ENCODE data around the gene PSME1. TPM values are rescaled to one million over a fixed set of nuclear protein-coding genes. Genes with fewer than 3 reads are reported as not detected.

The PSME1 gene
- total RNA-seq, 2 experiments from 2014 or later: 403 to 427 TPM

GRCh38 chr14:24131549-24131966, 4.4 kb upstream of the PSME1 start:
- Mint-ChIP-seq H3K27ac (peak overlapping the region; percentile 72), H3K4me3 (no peak overlapping the region), H3K27me3 (no peaks in the 10 kb centered on the region), H3K36me3 (peaks cover 2% of the 10 kb centered on the region), H3K9me3 (no peaks in the 10 kb centered on the region), H3K4me1 (ENCODE audit: low read depth) (peaks cover 24% of the 10 kb centered on the region)
- intact Hi-C loops (cut with micrococcal nuclease): no loop called here
- CTCF ChIA-PET: interaction anchor here (1.3 kb wide), 1 partner anchor 17 kb away, joined by 3 read pairs; the partner anchor contains the start of genes DCAF11 and NRL
- POLR2A ChIA-PET: no interaction called here
- DNase-seq: no peak

- Mint-ChIP-seq H3K4me3 (peak overlapping the region; percentile 35), H3K27me3 (no peaks in the 10 kb centered on the region), H3K4me1 (ENCODE audit: low read depth) (peaks cover 29% of the 10 kb centered on the region), H3K9me3 (no peaks in the 10 kb centered on the region), H3K36me3 (peaks cover 8% of the 10 kb centered on the region), H3K27ac (peak overlapping the region; percentile 72)
- DNase-seq: peak; percentile 47
- ChIA-PET CTCF (interaction anchor here (0.6 to 2.6 kb wide), 3 partner anchors 17 to 1202 kb away, joined by 3 to 10 read pairs (median 3); partner anchors contain the start of genes DCAF11 and NRL), POLR2A (interaction anchor here (0.7 to 1.9 kb wide), 4 partner anchors 12 to 29 kb away, joined by 3 to 9 read pairs (median 4); partner anchors contain the start of genes DCAF11, IRF9 and NRL)
- intact Hi-C loops (cut with micrococcal nuclease): no loop called here
These were observed 3.8 kb upstream of the PSME1 start for GRCh38 chr14:24132061-24132685.

GRCh38 chr14:24132976-24133375, 3.0 kb upstream of the PSME1 start:
- DNase-seq: no peak
- intact Hi-C loops (cut with micrococcal nuclease): no loop called here
- POLR2A ChIA-PET: interaction anchor here (0.7 to 1.9 kb wide), 4 partner anchors 13 to 29 kb away, joined by 3 to 9 read pairs (median 4); partner anchors contain the start of genes DCAF11, IRF9 and NRL
- Mint-ChIP-seq H3K9me3 (no peaks in the 10 kb centered on the region), H3K36me3 (peaks cover 15% of the 10 kb centered on the region), H3K27me3 (no peaks in the 10 kb centered on the region), H3K27ac (peak overlapping the region; percentile 64), H3K4me3 (no peak overlapping the region), H3K4me1 (ENCODE audit: low read depth) (peaks cover 35% of the 10 kb centered on the region)
- CTCF ChIA-PET: interaction anchor here (1.3 to 2.6 kb wide), 3 partner anchors 18 to 42 kb away, joined by 3 to 10 read pairs (median 5); partner anchors contain the start of genes DCAF11 and NRL

GRCh38 chr14:24133735-24134134, 2.3 kb upstream of the PSME1 start:
- Mint-ChIP-seq H3K4me1 (ENCODE audit: low read depth) (peaks cover 43% of the 10 kb centered on the region), H3K4me3 (no peak overlapping the region), H3K9me3 (no peaks in the 10 kb centered on the region), H3K27ac (no peak overlapping the region), H3K27me3 (no peaks in the 10 kb centered on the region), H3K36me3 (peaks cover 22% of the 10 kb centered on the region)
- ChIA-PET CTCF (interaction anchor here (0.6 to 2.6 kb wide), 4 partner anchors 23 to 496 kb away, joined by 3 to 10 read pairs (median 4); no protein-coding TSS in a partner anchor), POLR2A (interaction anchor here (1.1 to 1.9 kb wide), 2 partner anchors 12 to 19 kb away, joined by 4 to 9 read pairs; partner anchors contain the start of genes DCAF11 and NRL)
- no peak for DNase-seq
- intact Hi-C loops (cut with micrococcal nuclease): no loop called here

GRCh38 chr14:24135584-24135833, 485 bp upstream of the PSME1 start:
- peaks cover 55% of the 10 kb centered on the region for H3K4me1 Mint-ChIP-seq (ENCODE audit: low read depth)
- peaks cover 34% of the 10 kb centered on the region for H3K36me3 Mint-ChIP-seq
- intact Hi-C loops (cut with micrococcal nuclease): no loop called here
- H3K27me3 Mint-ChIP-seq: no peaks in the 10 kb centered on the region
- ChIA-PET POLR2A (interaction anchor here (0.7 to 4.9 kb wide), 13 partner anchors 9 to 135 kb away, joined by 3 to 73 read pairs (median 5); partner anchors contain the start of genes CHMP4A, DCAF11, IPO4 and IRF9), CTCF (interaction anchor here (1.0 to 7.1 kb wide), 8 partner anchors 11 to 174 kb away, joined by 3 to 59 read pairs (median 13); partner anchors contain the start of genes DCAF11, IRF9, LTB4R2 and NRL)
- H3K9me3 Mint-ChIP-seq: no peaks in the 10 kb centered on the region
- H3K4me3 Mint-ChIP-seq: peak overlapping the region; percentile 80
- DNase-seq: no peak
- peak overlapping the region; percentile 96 for H3K27ac Mint-ChIP-seq

GRCh38 chr14:24136684-24137528, 912 bp downstream of the PSME1 start:
- intact Hi-C loops (cut with micrococcal nuclease): loop anchor here (1.0 to 2.0 kb wide), 5 partner anchors 10 to 76 kb away; partner anchors contain the start of genes CHMP4A, IPO4, IRF9 and RNF31
- peak overlapping the region; percentile 95 for H3K4me3 Mint-ChIP-seq
- no peaks in the 10 kb centered on the region for H3K9me3 Mint-ChIP-seq
- ChIA-PET CTCF (interaction anchor here (0.8 to 7.1 kb wide), 8 partner anchors 10 to 79 kb away, joined by 3 to 59 read pairs (median 13); partner anchors contain the start of genes DCAF11, IRF9, NRL and PSME2), POLR2A (interaction anchor here (0.5 to 4.9 kb wide), 14 partner anchors 10 to 101 kb away, joined by 3 to 73 read pairs (median 8); partner anchors contain the start of genes DCAF11, IPO4, IRF9 and NRL)
- peaks cover 51% of the 10 kb centered on the region for H3K4me1 Mint-ChIP-seq (ENCODE audit: low read depth)
- peak; percentile 46 for DNase-seq
- H3K36me3 Mint-ChIP-seq: peaks cover 45% of the 10 kb centered on the region
- peak overlapping the region; percentile 96 for H3K27ac Mint-ChIP-seq
- no peaks in the 10 kb centered on the region for H3K27me3 Mint-ChIP-seq

GRCh38 chr14:24137529-24138395, 1.8 kb downstream of the PSME1 start:
- Mint-ChIP-seq H3K4me3 (peak overlapping the region; percentile 95), H3K27me3 (no peaks in the 10 kb centered on the region), H3K9me3 (no peaks in the 10 kb centered on the region), H3K27ac (peak overlapping the region; percentile 96), H3K36me3 (peaks cover 49% of the 10 kb centered on the region), H3K4me1 (ENCODE audit: low read depth) (peaks cover 46% of the 10 kb centered on the region)
- intact Hi-C loops (cut with micrococcal nuclease): loop anchor here (2.0 kb wide), 1 partner anchor 51 kb away; the partner anchor contains the start of gene IPO4
- DNase-seq: no peak
- ChIA-PET CTCF (interaction anchor here (0.8 to 7.1 kb wide), 7 partner anchors 9 to 80 kb away, joined by 3 to 59 read pairs (median 11); partner anchors contain the start of genes DCAF11, IRF9, NRL and PSME2), POLR2A (interaction anchor here (0.5 to 4.9 kb wide), 9 partner anchors 9 to 100 kb away, joined by 3 to 73 read pairs (median 5); partner anchors contain the start of genes DCAF11, IRF9, NRL and PCK2)

GRCh38 chr14:24138396-24139271, 2.6 kb downstream of the PSME1 start:
- ChIA-PET CTCF (interaction anchor here (1.4 to 7.1 kb wide), 4 partner anchors 9 to 31 kb away, joined by 3 to 59 read pairs (median 4); partner anchors contain the start of genes IRF9 and RNF31), POLR2A (interaction anchor here (1.1 to 4.9 kb wide), 5 partner anchors 22 to 57 kb away, joined by 3 to 73 read pairs (median 10); partner anchors contain the start of genes DCAF11, IRF9, NRL and PCK2)
- peak overlapping the region; percentile 97 for H3K4me3 Mint-ChIP-seq
- DNase-seq: no peak
- H3K27me3 Mint-ChIP-seq: no peaks in the 10 kb centered on the region
- H3K4me1 Mint-ChIP-seq (ENCODE audit: low read depth): peaks cover 50% of the 10 kb centered on the region
- H3K36me3 Mint-ChIP-seq: peaks cover 53% of the 10 kb centered on the region
- peak overlapping the region; percentile 64 for H3K27ac Mint-ChIP-seq
- H3K9me3 Mint-ChIP-seq: no peaks in the 10 kb centered on the region
- intact Hi-C loops (cut with micrococcal nuclease): no loop called here

- H3K27me3 Mint-ChIP-seq: no peaks in the 10 kb centered on the region
- CTCF ChIA-PET: interaction anchor here (1.4 to 7.1 kb wide), 3 partner anchors 21 to 31 kb away, joined by 3 to 59 read pairs (median 5); partner anchors contain the start of gene IRF9
These were observed 3.4 kb downstream of the PSME1 start for GRCh38 chr14:24139272-24139934.

More at GRCh38 chr14:24139272-24139934, 3.4 kb downstream of the PSME1 start:
- H3K9me3 Mint-ChIP-seq: no peaks in the 10 kb centered on the region
- H3K4me1 Mint-ChIP-seq (ENCODE audit: low read depth): peaks cover 54% of the 10 kb centered on the region
- intact Hi-C loops (cut with micrococcal nuclease): no loop called here
- peak overlapping the region; percentile 64 for H3K27ac Mint-ChIP-seq
- peak; percentile 62 for DNase-seq
- POLR2A ChIA-PET: interaction anchor here (1.1 to 4.9 kb wide), 5 partner anchors 21 to 56 kb away, joined by 3 to 73 read pairs (median 17); partner anchors contain the start of genes DCAF11, IRF9 and NRL
- peaks cover 60% of the 10 kb centered on the region for H3K36me3 Mint-ChIP-seq
- peak overlapping the region; percentile 97 for H3K4me3 Mint-ChIP-seq

All from activated CD4-positive, alpha-beta memory T cell treated with anti-CD3 and anti-CD28 coated beads for 36 hours (primary cell).